KMS-11 (cell line): ENCODE data around the gene SALL1.

Source experiments
- H2AFZ ChIP-seq: fragments of 200-600 bp; sonication (generic); 2 replicates; pipeline ENCODE4 v1.6.1; 2016; ENCODE audit warnings: antibody characterized with exemption, mixed run types, low read depth
- H3K27ac ChIP-seq: fragments of 200-600 bp; sonication (generic); 2 replicates; pipeline ENCODE4 v1.6.1; 2016; ENCODE audit warnings: mild to moderate bottlenecking, mixed run types
- H3K27me3 ChIP-seq: fragments of 200-600 bp; sonication (generic); 2 replicates; pipeline ENCODE4 v1.6.1; 2017; ENCODE audit warnings: mild to moderate bottlenecking, low read depth, mixed run types, moderate library complexity; ENCODE audit not compliant: insufficient read depth
- H3K36me3 ChIP-seq: fragments of 200-600 bp; sonication (generic); 2 replicates; pipeline ENCODE4 v1.6.1; 2017; ENCODE audit warnings: mild to moderate bottlenecking, mixed run types; ENCODE audit not compliant: insufficient read depth
- H3K4me1 ChIP-seq: fragments of 200-600 bp; sonication (generic); 2 replicates; pipeline ENCODE4 v1.6.1; 2016; ENCODE audit warnings: mild to moderate bottlenecking, low read depth, mixed run types; ENCODE audit not compliant: poor library complexity, severe bottlenecking
- H3K4me2 ChIP-seq: fragments of 200-600 bp; sonication (generic); 2 replicates; pipeline ENCODE4 v1.7.0; 2016; ENCODE audit warnings: mild to moderate bottlenecking, mixed run types
- H3K4me3 ChIP-seq: fragments of 200-600 bp; sonication (generic); IDR thresholded peaks from 2 replicates; pipeline ENCODE4 v1.6.1; 2017; ENCODE audit warnings: low read depth, low read length, mixed read lengths; ENCODE audit not compliant: insufficient read depth
- H3K79me2 ChIP-seq: fragments of 200-600 bp; sonication (generic); 2 replicates; pipeline ENCODE4 v1.6.1; 2016; ENCODE audit warnings: low read depth, mixed run types; ENCODE audit not compliant: insufficient read depth
- H3K9ac ChIP-seq: fragments of 200-600 bp; sonication (generic); 2 replicates; pipeline ENCODE4 v1.6.1; 2016; ENCODE audit warnings: mild to moderate bottlenecking, mixed run types
- H4K20me1 ChIP-seq: fragments of 200-600 bp; sonication (generic); 2 replicates; pipeline ENCODE4 v1.6.1; 2016; ENCODE audit warnings: mild to moderate bottlenecking, mixed run types; ENCODE audit not compliant: insufficient read depth
- CTCF ChIP-seq: fragments of 200-600 bp; sonication (generic); conservative IDR thresholded peaks from 2 replicates; pipeline ENCODE4 v1.6.1; 2017; ENCODE audit warnings: low read depth, mild to moderate bottlenecking, antibody characterized with exemption, low read length, moderate library complexity, mixed read lengths

The SALL1 gene

GRCh38 chr16:51114382-51114781 lies 36.7 kb downstream of the SALL1 start:
- no peaks in the 10 kb centered on the region for H3K4me1 ChIP-seq
- H3K27me3 ChIP-seq, result no peaks in the 10 kb centered on the region
- H3K36me3 ChIP-seq, result no peaks in the 10 kb centered on the region
- H3K9ac ChIP-seq, result no peak overlapping the region
- H3K27ac ChIP-seq, result no peak overlapping the region
- H3K4me2 ChIP-seq, result no peak overlapping the region
- H2AFZ ChIP-seq, result no peak overlapping the region
- no peak overlapping the region for H3K4me3 ChIP-seq
- H3K79me2 ChIP-seq, result no peaks in the 10 kb centered on the region
- TF ChIP-seq CTCF, result no peak
- no peaks in the 10 kb centered on the region for H4K20me1 ChIP-seq

GRCh38 chr16:51113236-51114125 lies 37.6 kb downstream of the SALL1 start:
- no peaks in the 10 kb centered on the region for H3K79me2 ChIP-seq
- H2AFZ ChIP-seq, result no peak overlapping the region
- H3K9ac ChIP-seq, result no peak overlapping the region
- no peak overlapping the region for H3K4me3 ChIP-seq
- no peaks in the 10 kb centered on the region for H3K4me1 ChIP-seq
- H3K27me3 ChIP-seq, result no peaks in the 10 kb centered on the region
- no peak overlapping the region for H3K4me2 ChIP-seq
- H3K36me3 ChIP-seq, result no peaks in the 10 kb centered on the region
- no peak for TF ChIP-seq CTCF
- no peak overlapping the region for H3K27ac ChIP-seq
- H4K20me1 ChIP-seq, result no peaks in the 10 kb centered on the region

- no peak overlapping the region for H3K9ac ChIP-seq
- H4K20me1 ChIP-seq, result no peaks in the 10 kb centered on the region
- H3K27ac ChIP-seq, result no peak overlapping the region
- no peak overlapping the region for H3K4me3 ChIP-seq
- TF ChIP-seq CTCF, result no peak
- H3K4me2 ChIP-seq, result no peak overlapping the region
- H2AFZ ChIP-seq, result no peak overlapping the region
- H3K36me3 ChIP-seq, result no peaks in the 10 kb centered on the region
- H3K79me2 ChIP-seq, result no peaks in the 10 kb centered on the region
- H3K27me3 ChIP-seq, result no peaks in the 10 kb centered on the region
- no peaks in the 10 kb centered on the region for H3K4me1 ChIP-seq
These were observed 38.7 kb downstream of the SALL1 start for GRCh38 chr16:51112323-51112722.

GRCh38 chr16:51111759-51112158 lies 39.3 kb downstream of the SALL1 start:
- Histone ChIP-seq H3K4me1 (no peaks in the 10 kb centered on the region), H3K27ac (no peak overlapping the region), H2AFZ (no peak overlapping the region), H3K36me3 (no peaks in the 10 kb centered on the region), H3K27me3 (no peaks in the 10 kb centered on the region), H4K20me1 (no peaks in the 10 kb centered on the region), H3K79me2 (no peaks in the 10 kb centered on the region), H3K4me3 (no peak overlapping the region), H3K9ac (no peak overlapping the region), H3K4me2 (no peak overlapping the region)
- TF ChIP-seq CTCF, result no peak
